Mucosa of gallbladder (tissue), 1 donor: ENCODE measurements around the gene CBLL2. TPM values are rescaled to one million over a fixed set of nuclear protein-coding genes. Genes with fewer than 3 reads are reported as not detected.
"Not testable (repeated sequence)": the region's sequence is repeated elsewhere in the genome, so short reads cannot be mapped to it uniquely, and the experiment has no call there.

Source experiments
- DNase-seq: peaks from one replicate; pipeline ENCODE4 v3.0.0-alpha.2; 2020; ENCODE audit warnings: low spot score
- total RNA-seq: library from RNA; stranded (reverse); gene quantifications from one replicate; pipeline ENCODE4 v1.2.1, GENCODE V29; 2021
- donor health status: DM: no; HTN: no; CAD: no.

The CBLL2 gene
- not detected for total RNA-seq

GRCh38 chrX:22272613-22273012 is at the start of gene CBLL2:
Gene CBLL2 (plus strand): TSS chrX:22272913. CDS start chrX:22272992, 79 bp downstream.
- DNase-seq = no peak

- no peak for DNase-seq
Observed at GRCh38 chrX:22234380-22234779, 38.3 kb upstream of the CBLL2 start.

GRCh38 chrX:22237479-22237878 is 35.2 kb upstream of the CBLL2 start:
- DNase-seq = no peak

- no peak for DNase-seq
Observed at GRCh38 chrX:22246620-22247019, 26.1 kb upstream of the CBLL2 start.

GRCh38 chrX:22247169-22247568 is 25.5 kb upstream of the CBLL2 start:
- no peak for DNase-seq

- no peak for DNase-seq
Observed at GRCh38 chrX:22248401-22248800, 24.3 kb upstream of the CBLL2 start.

GRCh38 chrX:22249371-22249770 is 23.3 kb upstream of the CBLL2 start:
- no peak for DNase-seq

GRCh38 chrX:22268706-22269105 is 4.0 kb upstream of the CBLL2 start:
- no peak for DNase-seq

- DNase-seq = no peak
Observed at GRCh38 chrX:22273714-22274317, 1.1 kb downstream of the CBLL2 start.

- no peak for DNase-seq
Observed at GRCh38 chrX:22276781-22277180, 4.1 kb downstream of the CBLL2 start.

GRCh38 chrX:22278375-22278774 is 5.7 kb downstream of the CBLL2 start:
- no peak for DNase-seq

GRCh38 chrX:22289209-22289608 is 16.5 kb downstream of the CBLL2 start:
- not testable (repeated sequence) for DNase-seq

- DNase-seq = no peak
Observed at GRCh38 chrX:22296871-22297270, 24.2 kb downstream of the CBLL2 start.

- DNase-seq = no peak
Observed at GRCh38 chrX:22300130-22300529, 27.4 kb downstream of the CBLL2 start.

- DNase-seq = no peak
Observed at GRCh38 chrX:22310779-22311178, 38.1 kb downstream of the CBLL2 start.

GRCh38 chrX:22313766-22314165 is 41.1 kb downstream of the CBLL2 start:
- DNase-seq = no peak

GRCh38 chrX:22314211-22314610 is 41.5 kb downstream of the CBLL2 start:
- no peak for DNase-seq

GRCh38 chrX:22314692-22315091 is 42.0 kb downstream of the CBLL2 start:
- DNase-seq = no peak

GRCh38 chrX:22315151-22315550 is 42.4 kb downstream of the CBLL2 start:
- no peak for DNase-seq

GRCh38 chrX:22320236-22320873 is 47.6 kb downstream of the CBLL2 start:
- no peak for DNase-seq

GRCh38 chrX:22323541-22323940 is 50.8 kb downstream of the CBLL2 start:
- no peak for DNase-seq
